GM12891 (cell line): ENCODE data around the gene UBE2U.

Experiments used
- DNase-seq: peaks from one replicate; pipeline ENCODE4 v3.0.0; 2011; ENCODE audit warnings: low spot score; ENCODE audit not compliant: insufficient read length
- FAIRE-seq: peaks from 2 replicates; lab custom pipeline; 2011; peaks lifted over from hg19 to GRCh38; lab: Jason Lieb, UNC
- PAX5 ChIP-seq: IDR thresholded peaks from 2 replicates; pipeline ENCODE4 v1.6.1; 2011; ENCODE audit warnings: low read length, moderate library complexity, mild to moderate bottlenecking; ENCODE audit not compliant: insufficient read depth, severe bottlenecking
- POLR2A ChIP-seq: IDR thresholded peaks from 2 replicates; pipeline ENCODE4 v1.6.1; 2011; ENCODE audit warnings: low read depth, low read length, control low read depth
- POLR2AphosphoS5 ChIP-seq: IDR thresholded peaks from 2 replicates; pipeline ENCODE4 v1.6.1; 2011; ENCODE audit warnings: low read depth, low read length, control low read depth
- POU2F2 ChIP-seq: IDR thresholded peaks from 2 replicates; pipeline ENCODE4 v1.6.1; 2011; ENCODE audit warnings: low read depth, mild to moderate bottlenecking, control low read depth, low read length, moderate library complexity
- SPI1 ChIP-seq: IDR thresholded peaks from 2 replicates; pipeline ENCODE4 v1.6.1; 2011; ENCODE audit warnings: low read depth, low read length, control low read depth
- TAF1 ChIP-seq: IDR thresholded peaks from 2 replicates; pipeline ENCODE4 v1.6.1; 2011; ENCODE audit warnings: low read depth, low read length, control low read depth

The UBE2U gene

GRCh38 chr1:64302194-64302593 is 98.8 kb downstream of the UBE2U start:
- no peak for DNase-seq
- FAIRE-seq = no peak
- TF ChIP-seq POLR2A = no peak
- no peak for TF ChIP-seq PAX5
- TF ChIP-seq POU2F2 = no peak
- TF ChIP-seq TAF1 = no peak
- no peak for TF ChIP-seq SPI1
- TF ChIP-seq POLR2AphosphoS5 = no peak

DNA sequence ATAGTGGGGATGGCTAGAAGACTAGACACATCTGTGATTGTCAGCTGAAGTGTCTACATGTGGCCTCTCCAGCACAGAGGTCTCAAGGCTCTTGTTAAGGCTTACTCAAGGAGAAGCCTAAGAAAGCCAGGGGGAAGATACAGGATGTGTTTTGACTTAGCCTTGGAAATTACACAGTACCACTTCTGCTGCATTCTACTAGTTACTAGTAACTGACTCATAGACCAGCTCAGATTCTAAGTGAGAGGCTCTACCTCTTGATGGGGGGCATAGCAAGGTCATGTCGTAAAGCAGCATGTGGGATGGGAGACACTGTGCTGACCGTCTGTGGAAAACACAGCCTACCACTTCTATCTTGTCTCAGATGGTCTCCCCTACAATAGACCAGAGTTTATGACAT is 99.5 kb downstream of the UBE2U start:
- DNase-seq (no peak), FAIRE-seq (no peak)
- no peak for TF ChIP-seq TAF1
- TF ChIP-seq SPI1 = no peak
- no peak for TF ChIP-seq PAX5

- no peak for DNase-seq
- TF ChIP-seq TAF1 = no peak
- no peak for TF ChIP-seq PAX5
- no peak for TF ChIP-seq POLR2AphosphoS5
- TF ChIP-seq SPI1 = no peak
- TF ChIP-seq POLR2A = no peak
- no peak for TF ChIP-seq POU2F2
- FAIRE-seq = no peak
These were observed 101.4 kb downstream of the UBE2U start for GRCh38 chr1:64304823-64305222.

GRCh38 chr1:64308866-64309265 is 105.4 kb downstream of the UBE2U start:
- FAIRE-seq = no peak
- DNase-seq = no peak
- TF ChIP-seq POLR2A (no peak), PAX5 (no peak), TAF1 (no peak), POU2F2 (no peak), SPI1 (no peak), POLR2AphosphoS5 (no peak)

DNA sequence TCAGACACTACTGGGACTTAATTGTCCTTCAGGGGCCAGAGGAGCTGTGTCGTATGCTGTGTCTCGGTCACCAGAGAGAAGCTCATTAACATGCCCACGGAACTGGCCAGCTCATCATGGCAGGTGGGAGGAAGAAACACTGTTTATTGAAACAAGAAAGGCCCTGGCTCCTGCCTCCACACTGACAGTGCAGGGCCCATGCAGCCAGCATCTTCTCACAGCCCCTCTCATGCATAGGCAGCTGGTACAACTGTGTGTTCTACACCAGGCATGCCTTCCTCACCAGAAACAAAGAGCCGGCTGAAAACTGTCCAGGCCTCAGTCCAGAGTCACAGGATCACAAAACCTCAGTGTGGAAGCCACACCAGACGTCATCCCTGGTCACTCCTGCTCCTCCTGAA is 106.0 kb downstream of the UBE2U start:
- DNase-seq (no peak), FAIRE-seq (no peak)
- no peak for TF ChIP-seq TAF1
- TF ChIP-seq PAX5 = no peak
- TF ChIP-seq SPI1 = no peak
- no peak for TF ChIP-seq POU2F2
- no peak for TF ChIP-seq POLR2A
- TF ChIP-seq POLR2AphosphoS5 = no peak

DNA sequence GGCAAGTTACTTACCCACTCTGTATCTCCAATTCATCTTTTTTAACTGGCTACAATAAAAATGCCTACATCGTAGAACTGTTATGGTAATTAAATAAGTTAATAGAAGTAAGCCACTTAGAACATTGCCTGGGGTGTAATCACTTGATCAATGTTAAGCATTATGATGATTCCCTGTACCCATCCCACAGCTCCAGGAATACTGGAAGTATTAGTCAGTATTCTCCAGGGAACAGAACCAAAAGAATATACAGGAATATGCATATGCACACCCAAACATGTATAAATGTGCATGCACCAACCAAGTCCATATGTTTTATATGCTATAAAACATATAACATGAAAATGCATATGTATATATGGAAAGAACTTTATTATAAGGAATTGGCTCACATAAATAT is 107.3 kb downstream of the UBE2U start:
- DNase-seq (no peak), FAIRE-seq (no peak)
- TF ChIP-seq POLR2A (no peak), TAF1 (no peak), SPI1 (no peak), POLR2AphosphoS5 (no peak), POU2F2 (no peak), PAX5 (no peak)

DNA sequence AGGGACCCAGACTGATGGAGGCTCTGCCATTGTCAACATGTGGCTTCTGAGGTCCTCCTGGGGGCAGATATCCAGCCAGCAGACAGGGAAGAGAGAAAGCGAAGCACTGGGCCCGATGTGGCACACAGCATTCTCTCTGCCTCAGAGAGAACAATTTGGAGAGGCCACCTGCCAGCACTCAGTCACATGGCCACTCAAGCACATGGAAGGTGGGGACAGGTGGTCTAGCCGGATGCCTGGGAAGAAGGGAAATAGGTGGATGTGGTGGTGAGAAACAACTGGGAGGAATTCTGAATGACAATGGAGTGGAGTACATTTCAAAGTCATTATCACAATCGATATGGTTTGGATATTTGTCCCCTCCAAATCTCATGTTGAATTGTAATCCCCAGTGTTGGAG is 109.0 kb downstream of the UBE2U start:
- no peak for FAIRE-seq
- TF ChIP-seq POU2F2 (no peak), SPI1 (no peak), PAX5 (no peak), POLR2A (no peak), TAF1 (no peak), POLR2AphosphoS5 (no peak)
- DNase-seq = no peak

- DNase-seq (no peak), FAIRE-seq (no peak)
- TF ChIP-seq POLR2A (no peak), SPI1 (no peak), POU2F2 (no peak), TAF1 (no peak), POLR2AphosphoS5 (no peak), PAX5 (no peak)
These were observed 112.0 kb downstream of the UBE2U start for GRCh38 chr1:64315402-64315801.
